GM18511 (cell line): ENCODE results near the gene SLC25A10.

Source experiments
- ATAC-seq: cut with Tn5 transposase; IDR thresholded peaks from one replicate; pipeline ENCODE4 v1.9.1; 2021; ENCODE audit warnings: mild to moderate bottlenecking, moderate library complexity; ENCODE audit not compliant: unreplicated experiment

The SLC25A10 gene

GRCh38 chr17:81686614-81687013 is 25.5 kb upstream of the SLC25A10 start:
- ATAC-seq, result no peak

GRCh38 chr17:81687770-81688541 is 24.1 kb upstream of the SLC25A10 start:
- ATAC-seq, result no peak

DNA sequence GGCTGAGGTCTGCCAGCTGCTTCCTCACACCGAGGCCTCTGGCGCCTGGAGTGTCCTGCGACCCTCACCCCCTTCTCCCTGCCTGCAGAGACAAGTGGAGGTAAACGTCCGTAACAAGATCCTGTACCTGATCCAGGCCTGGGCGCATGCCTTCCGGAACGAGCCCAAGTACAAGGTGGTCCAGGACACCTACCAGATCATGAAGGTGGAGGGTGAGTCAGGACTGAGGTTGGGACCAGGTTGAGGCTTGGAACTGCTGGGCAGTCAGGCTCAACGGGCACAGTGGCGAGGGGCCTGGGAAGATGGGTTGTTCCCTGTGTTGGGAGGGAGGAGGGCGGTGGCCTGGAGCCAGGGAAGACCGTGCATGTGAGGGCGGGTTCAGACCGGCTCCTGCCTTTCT is 23.5 kb upstream of the SLC25A10 start:
- ATAC-seq, result no peak

DNA sequence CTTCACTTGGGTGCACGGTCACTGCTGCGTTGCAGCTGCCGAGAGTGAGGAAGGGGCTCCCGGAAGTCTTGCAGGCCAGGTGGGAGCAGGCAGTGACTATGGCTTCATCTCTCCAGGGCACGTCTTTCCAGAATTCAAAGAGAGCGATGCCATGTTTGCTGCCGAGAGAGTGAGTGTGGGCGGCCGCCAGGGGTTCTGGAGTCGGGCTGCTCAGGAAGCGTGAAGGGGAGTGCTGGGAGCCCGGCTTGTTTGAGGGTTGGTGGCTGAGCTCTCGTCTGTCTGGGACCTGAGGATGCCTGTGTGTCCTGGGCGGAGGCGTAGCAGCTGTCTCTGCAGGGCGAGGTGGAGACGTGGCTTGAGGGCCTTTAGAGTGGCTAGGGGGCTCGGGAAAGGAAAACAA is 22.0 kb upstream of the SLC25A10 start:
- ATAC-seq, result no peak

DNA sequence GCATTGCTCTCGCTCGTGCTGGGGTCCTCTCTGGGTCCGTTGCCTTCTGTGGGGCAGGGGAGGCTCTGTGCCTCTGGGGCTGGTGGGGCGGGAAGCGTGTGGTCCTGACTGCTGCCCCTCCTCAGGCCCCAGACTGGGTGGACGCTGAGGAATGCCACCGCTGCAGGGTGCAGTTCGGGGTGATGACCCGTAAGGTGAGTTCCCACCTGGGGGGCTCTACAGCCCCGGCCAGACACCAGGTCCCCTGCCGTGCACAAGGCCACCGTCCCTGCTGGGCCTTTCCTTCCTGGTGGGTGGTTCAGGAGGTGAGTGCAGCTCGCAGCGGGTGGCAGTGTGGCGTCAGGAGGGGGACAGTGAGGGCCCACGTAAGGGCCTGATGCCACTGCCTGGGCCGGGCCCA is 21.5 kb upstream of the SLC25A10 start:
- no peak for ATAC-seq

DNA sequence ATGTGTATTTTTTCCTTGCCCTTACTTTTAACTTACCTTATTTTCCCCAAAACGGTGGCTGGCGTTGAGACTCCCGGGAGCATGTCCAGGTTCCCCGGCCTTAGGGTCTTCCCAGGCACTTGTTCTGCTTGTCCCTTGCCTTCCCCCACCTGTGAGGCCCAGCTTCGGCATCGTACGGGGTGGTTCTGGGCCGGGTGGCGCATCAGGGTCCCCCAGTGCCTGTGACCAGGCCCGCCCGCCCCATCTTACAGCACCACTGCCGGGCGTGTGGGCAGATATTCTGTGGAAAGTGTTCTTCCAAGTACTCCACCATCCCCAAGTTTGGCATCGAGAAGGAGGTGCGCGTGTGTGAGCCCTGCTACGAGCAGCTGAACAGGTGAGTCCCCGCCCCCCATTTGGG is 20.9 kb upstream of the SLC25A10 start:
- ATAC-seq, result no peak

DNA sequence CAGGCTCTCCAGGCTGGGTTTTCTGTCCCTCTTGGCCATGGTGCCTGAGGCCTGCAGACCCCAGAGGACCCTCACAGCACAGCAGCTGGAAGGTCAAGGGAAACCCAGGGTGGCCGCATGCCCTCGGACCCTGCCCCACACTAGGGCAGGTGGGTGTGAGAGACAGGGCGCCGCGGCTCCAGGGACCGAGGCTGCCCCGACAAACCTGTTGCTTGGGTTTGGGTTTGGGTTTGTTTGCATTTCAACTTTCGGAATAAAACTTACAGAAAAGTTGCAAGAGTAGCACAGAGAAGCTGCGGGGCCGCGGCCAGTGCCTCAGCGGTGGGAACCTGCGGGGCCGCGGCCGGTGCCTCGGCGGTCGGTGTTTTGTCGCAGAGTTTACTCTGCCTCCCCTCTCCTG is 20.5 kb upstream of the SLC25A10 start:
- ATAC-seq, result no peak

DNA sequence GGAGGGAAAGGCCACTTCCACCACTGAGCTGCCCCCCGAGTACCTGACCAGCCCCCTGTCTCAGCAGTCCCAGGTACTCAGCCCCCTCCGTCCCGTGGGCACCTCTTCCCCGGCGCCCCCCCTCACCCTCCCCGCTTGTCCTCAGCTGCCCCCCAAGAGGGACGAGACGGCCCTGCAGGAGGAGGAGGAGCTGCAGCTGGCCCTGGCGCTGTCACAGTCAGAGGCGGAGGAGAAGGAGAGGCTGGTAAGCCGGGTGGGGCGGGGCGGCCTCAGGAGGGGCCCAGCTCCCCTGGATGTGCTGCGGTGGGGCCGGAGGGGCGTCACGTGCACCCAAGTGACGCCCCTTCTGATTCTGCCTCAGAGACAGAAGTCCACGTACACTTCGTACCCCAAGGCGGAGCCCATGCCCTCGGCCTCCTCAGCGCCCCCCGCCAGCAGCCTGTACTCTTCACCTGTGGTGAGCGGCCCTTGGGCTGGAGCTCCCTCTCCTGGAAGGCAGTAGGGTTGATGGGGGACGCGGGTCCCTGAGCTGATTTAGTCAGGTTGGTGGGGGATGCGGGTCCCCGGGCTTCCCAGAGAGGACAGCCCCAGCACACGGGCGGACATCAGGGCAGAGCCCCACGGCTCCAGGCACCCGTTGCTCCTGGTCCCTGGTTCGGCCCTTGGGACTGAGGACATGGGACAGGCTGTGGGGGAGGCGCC is 18.4 kb upstream of the SLC25A10 start:
- no peak for ATAC-seq

- ATAC-seq, result no peak
Observed at GRCh38 chr17:81694810-81695209, 17.3 kb upstream of the SLC25A10 start.

DNA sequence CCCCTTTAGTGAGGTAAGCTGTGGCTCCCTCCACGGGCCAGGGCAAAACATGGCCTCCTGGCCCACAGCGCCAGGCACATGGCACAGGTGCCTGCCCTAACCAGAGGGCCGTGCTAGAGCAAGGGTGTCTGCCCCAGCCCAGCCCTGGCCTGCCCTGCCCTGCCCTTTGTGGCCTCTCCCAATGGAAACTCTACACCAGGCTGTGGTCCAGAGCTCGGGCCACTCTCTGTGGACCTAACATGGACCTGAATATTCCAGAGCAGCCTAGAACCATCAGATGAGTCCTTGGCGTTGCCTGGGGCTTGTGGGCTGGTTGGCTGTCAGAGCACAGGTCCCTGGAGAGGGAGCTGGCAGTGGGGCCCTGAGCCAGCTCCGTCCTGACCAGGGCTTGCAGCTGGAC is 16.9 kb upstream of the SLC25A10 start:
- ATAC-seq, result no peak

DNA sequence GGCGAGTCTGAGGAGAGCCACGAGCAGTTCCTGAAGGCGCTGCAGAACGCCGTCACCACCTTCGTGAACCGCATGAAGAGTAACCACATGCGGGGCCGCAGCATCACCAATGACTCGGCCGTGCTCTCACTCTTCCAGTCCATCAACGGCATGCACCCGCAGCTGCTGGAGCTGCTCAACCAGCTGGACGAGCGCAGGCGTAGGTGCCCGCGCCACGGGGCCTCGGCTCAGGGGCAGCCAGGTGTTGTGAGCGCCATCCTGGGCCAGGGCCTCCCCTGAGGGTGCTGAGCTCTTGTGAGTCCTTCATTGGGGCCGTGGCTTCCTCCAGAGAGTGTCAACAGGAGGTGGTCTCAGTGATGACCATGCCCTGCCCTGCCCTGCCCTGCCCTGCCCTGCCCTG is 16.3 kb upstream of the SLC25A10 start:
- no peak for ATAC-seq

- ATAC-seq, result no peak
Observed at GRCh38 chr17:81696218-81696941, 15.7 kb upstream of the SLC25A10 start.

- ATAC-seq, result no peak
Observed at GRCh38 chr17:81697261-81698044, 14.6 kb upstream of the SLC25A10 start.

- no peak for ATAC-seq
Observed at GRCh38 chr17:81700353-81701287, 11.5 kb upstream of the SLC25A10 start.

- ATAC-seq, result no peak
Observed at GRCh38 chr17:81701288-81702071, 10.6 kb upstream of the SLC25A10 start.

GRCh38 chr17:81702934-81703746 is 8.9 kb upstream of the SLC25A10 start, which contains the start of gene MRPL12:
Gene MRPL12, plus strand, starts transcription at chr17:81703367. Its CDS starts 135 bp downstream, at chr17:81703502.
- peak; percentile 91 for ATAC-seq

DNA sequence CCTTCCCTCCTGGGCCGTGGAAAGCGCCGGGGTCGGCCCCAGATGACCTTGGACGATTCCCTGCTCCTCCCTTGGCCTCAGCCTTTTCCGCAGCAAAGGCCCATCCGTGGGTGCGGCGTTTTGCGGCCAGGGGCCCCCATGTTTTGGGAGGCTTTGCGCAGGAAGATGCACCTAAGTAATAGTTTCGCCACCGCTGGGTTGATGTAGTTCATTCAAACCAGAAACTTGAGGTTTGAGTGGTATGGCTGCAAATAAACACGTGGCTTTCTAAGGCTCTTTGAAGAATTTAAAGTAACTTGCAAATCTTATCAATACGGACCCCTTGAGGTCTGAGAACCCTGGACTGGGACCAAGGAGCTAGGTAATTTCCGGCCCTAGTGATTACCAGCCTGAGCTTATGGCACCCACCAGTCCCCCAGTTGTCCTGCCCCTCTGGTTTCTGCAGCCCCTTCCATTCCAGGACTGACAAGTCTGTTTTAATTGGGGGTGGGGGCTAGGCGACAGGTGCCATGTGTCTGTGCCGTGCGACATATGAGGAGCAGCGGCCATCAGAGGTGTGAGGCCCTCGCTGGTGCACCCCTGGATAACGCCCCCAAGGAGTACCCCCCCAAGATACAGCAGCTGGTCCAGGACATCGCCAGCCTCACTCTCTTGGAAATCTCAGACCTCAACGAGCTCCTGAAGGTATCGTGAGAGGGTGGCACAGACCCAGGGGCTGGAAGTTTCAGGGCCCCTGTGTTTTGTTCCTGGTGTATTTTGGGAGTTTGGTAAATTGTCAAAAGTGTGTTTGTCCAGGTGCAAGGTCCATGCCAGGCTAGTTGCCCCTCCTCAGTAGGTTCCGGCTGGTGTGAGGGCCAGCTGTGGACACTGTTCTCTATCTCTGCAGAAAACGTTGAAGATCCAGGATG is 8.1 kb upstream of the SLC25A10 start:
- ATAC-seq, result no peak
